ENCODE data around the gene AKAP4. TPM values are rescaled to one million over a fixed set of nuclear protein-coding genes. Genes with fewer than 3 reads are reported as not detected.

AKAP4 gene
- total and polyA plus RNA-seq, 2 donors (not counting 1 experiment from before 2014, with no cell fraction given) = not detected

GRCh38 chrX:50158593-50158992 lies 42.2 kb downstream of the AKAP4 start:
- H3K79me2 ChIP-seq (ENCODE audit: control insufficient read depth, insufficient read depth, low read length) = no peaks in the 10 kb centered on the region
- WGBS (ENCODE audit: insufficient coverage) = no CpG with 5 or more reads among the region's 1 CpG
- no peak for ATAC-seq (ENCODE audit: low read depth)
- no peaks in the 10 kb centered on the region for H3K9me3 ChIP-seq (ENCODE audit: control extremely low read depth in 1 of 3, control insufficient read depth in 2 of 3, insufficient read depth in 1 of 3, low read length in 2 of 3)
- H3K4me1 ChIP-seq (ENCODE audit: control insufficient read depth in 2 of 2, insufficient read depth in 2 of 2, low read length in 2 of 2) = no peaks in the 10 kb centered on the region
- ChIA-PET CTCF (no interaction called here), POLR2A (no interaction called here)
- no peak overlapping the region for H3K27ac Mint-ChIP-seq
- peaks cover 4% of the 10 kb centered on the region for H3K27me3 Mint-ChIP-seq
- no peak overlapping the region for H3K4me3 ChIP-seq (ENCODE audit: control extremely low read depth in 1 of 5, extremely low read depth in 1 of 5, insufficient read depth in 1 of 5, low read depth in 2 of 5, low read length in 4 of 5)
- H3K27ac ChIP-seq (ENCODE audit: low read length in 2 of 2) = no peak overlapping the region
- DNase-seq = no peak
- no peaks in the 10 kb centered on the region for H4K20me1 ChIP-seq (ENCODE audit: control insufficient read depth, insufficient read depth, low read length, poor library complexity, severe bottlenecking)
- no peaks in the 10 kb centered on the region for H3K4me1 Mint-ChIP-seq
- no peaks in the 10 kb centered on the region for H3K36me3 ChIP-seq (replicated peaks in 1 of 2; ENCODE audit: control extremely low read depth in 1 of 2, control insufficient read depth in 1 of 2, extremely low read depth in 1 of 2, insufficient read depth in 2 of 2, low read length in 1 of 2)
- no peaks in the 10 kb centered on the region for H3K9me3 Mint-ChIP-seq (ENCODE audit: insufficient read depth)
- H3K27me3 ChIP-seq (replicated peaks in 1 of 4; ENCODE audit: control extremely low read depth in 1 of 4, control insufficient read depth in 3 of 4, insufficient read depth in 4 of 4, low read length in 3 of 4) = no peaks in the 10 kb centered on the region
- intact Hi-C loops (cut with micrococcal nuclease) = no loop called here
- no peak overlapping the region for H2AFZ ChIP-seq (ENCODE audit: insufficient read depth, low read depth, low read length, poor library complexity, severe bottlenecking)
- TF ChIP-seq, protein P1, sequence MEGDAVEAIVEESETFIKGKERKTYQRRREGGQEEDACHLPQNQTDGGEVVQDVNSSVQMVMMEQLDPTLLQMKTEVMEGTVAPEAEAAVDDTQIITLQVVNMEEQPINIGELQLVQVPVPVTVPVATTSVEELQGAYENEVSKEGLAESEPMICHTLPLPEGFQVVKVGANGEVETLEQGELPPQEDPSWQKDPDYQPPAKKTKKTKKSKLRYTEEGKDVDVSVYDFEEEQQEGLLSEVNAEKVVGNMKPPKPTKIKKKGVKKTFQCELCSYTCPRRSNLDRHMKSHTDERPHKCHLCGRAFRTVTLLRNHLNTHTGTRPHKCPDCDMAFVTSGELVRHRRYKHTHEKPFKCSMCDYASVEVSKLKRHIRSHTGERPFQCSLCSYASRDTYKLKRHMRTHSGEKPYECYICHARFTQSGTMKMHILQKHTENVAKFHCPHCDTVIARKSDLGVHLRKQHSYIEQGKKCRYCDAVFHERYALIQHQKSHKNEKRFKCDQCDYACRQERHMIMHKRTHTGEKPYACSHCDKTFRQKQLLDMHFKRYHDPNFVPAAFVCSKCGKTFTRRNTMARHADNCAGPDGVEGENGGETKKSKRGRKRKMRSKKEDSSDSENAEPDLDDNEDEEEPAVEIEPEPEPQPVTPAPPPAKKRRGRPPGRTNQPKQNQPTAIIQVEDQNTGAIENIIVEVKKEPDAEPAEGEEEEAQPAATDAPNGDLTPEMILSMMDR (IDR thresholded peaks at IDR 0.05) = no peak
- no peak for TF ChIP-seq EZH2 (IDR thresholded peaks at IDR 0.05; ENCODE audit: borderline replicate concordance, insufficient read depth, low read depth, low read length, poor library complexity, severe bottlenecking)
- no peak overlapping the region for H3K4me2 ChIP-seq (replicated peaks; ENCODE audit: low read depth, low read length, poor library complexity, severe bottlenecking)
- no peak overlapping the region for H3K9ac ChIP-seq (ENCODE audit: low read length)
- no peak overlapping the region for H3K4me3 Mint-ChIP-seq

- no peaks in the 10 kb centered on the region for H4K20me1 ChIP-seq (ENCODE audit: control insufficient read depth, insufficient read depth, low read length, poor library complexity, severe bottlenecking)
- no peaks in the 10 kb centered on the region for H3K4me1 ChIP-seq (ENCODE audit: control insufficient read depth in 2 of 2, insufficient read depth in 2 of 2, low read length in 2 of 2)
- intact Hi-C loops (cut with micrococcal nuclease) = no loop called here
- no peak overlapping the region for H3K4me2 ChIP-seq (replicated peaks; ENCODE audit: low read depth, low read length, poor library complexity, severe bottlenecking)
- ATAC-seq (ENCODE audit: low read depth) = no peak
- Mint-ChIP-seq H3K27me3 (peaks cover 4% of the 10 kb centered on the region), H3K27ac (no peak overlapping the region), H3K9me3 (ENCODE audit: insufficient read depth) (no peaks in the 10 kb centered on the region), H3K4me1 (no peaks in the 10 kb centered on the region), H3K4me3 (no peak overlapping the region)
- H3K9ac ChIP-seq (ENCODE audit: low read length) = no peak overlapping the region
- no peak overlapping the region for H2AFZ ChIP-seq (ENCODE audit: insufficient read depth, low read depth, low read length, poor library complexity, severe bottlenecking)
- TF ChIP-seq EZH2 (IDR thresholded peaks at IDR 0.05; ENCODE audit: borderline replicate concordance, insufficient read depth, low read depth, low read length, poor library complexity, severe bottlenecking) = no peak
- TF ChIP-seq, protein P1 (IDR thresholded peaks at IDR 0.05) = no peak
- POLR2A ChIA-PET = no interaction called here
- no peak overlapping the region for H3K4me3 ChIP-seq (ENCODE audit: control extremely low read depth in 1 of 5, extremely low read depth in 1 of 5, insufficient read depth in 1 of 5, low read depth in 2 of 5, low read length in 4 of 5)
- no peaks in the 10 kb centered on the region for H3K36me3 ChIP-seq (replicated peaks in 1 of 2; ENCODE audit: control extremely low read depth in 1 of 2, control insufficient read depth in 1 of 2, extremely low read depth in 1 of 2, insufficient read depth in 2 of 2, low read length in 1 of 2)
- DNase-seq = no peak
- no peaks in the 10 kb centered on the region for H3K27me3 ChIP-seq (replicated peaks in 1 of 4; ENCODE audit: control extremely low read depth in 1 of 4, control insufficient read depth in 3 of 4, insufficient read depth in 4 of 4, low read length in 3 of 4)
- no peak overlapping the region for H3K27ac ChIP-seq (ENCODE audit: low read length in 2 of 2)
- CTCF ChIA-PET = no interaction called here
- 100% methylated on average over 2 of the region's 4 CpGs for WGBS (ENCODE audit: insufficient coverage)
- H3K9me3 ChIP-seq (ENCODE audit: control extremely low read depth in 1 of 3, control insufficient read depth in 2 of 3, insufficient read depth in 1 of 3, low read length in 2 of 3) = no peaks in the 10 kb centered on the region
- no peaks in the 10 kb centered on the region for H3K79me2 ChIP-seq (ENCODE audit: control insufficient read depth, insufficient read depth, low read length)
These were observed 43.2 kb downstream of the AKAP4 start for GRCh38 chrX:50157545-50158135.

Measured in B cell (primary cell).